GM21786 (cell line): Measurements from ENCODE around the gene FAM24B.

Experiments used
- ATAC-seq: cut with Tn5 transposase; IDR thresholded peaks from one replicate; pipeline ENCODE4 v1.9.1; 2021; ENCODE audit not compliant: unreplicated experiment

The FAM24B gene

GRCh38 chr10:122828716-122829255, 50.6 kb downstream of the FAM24B start:
- ATAC-seq, result no peak

DNA sequence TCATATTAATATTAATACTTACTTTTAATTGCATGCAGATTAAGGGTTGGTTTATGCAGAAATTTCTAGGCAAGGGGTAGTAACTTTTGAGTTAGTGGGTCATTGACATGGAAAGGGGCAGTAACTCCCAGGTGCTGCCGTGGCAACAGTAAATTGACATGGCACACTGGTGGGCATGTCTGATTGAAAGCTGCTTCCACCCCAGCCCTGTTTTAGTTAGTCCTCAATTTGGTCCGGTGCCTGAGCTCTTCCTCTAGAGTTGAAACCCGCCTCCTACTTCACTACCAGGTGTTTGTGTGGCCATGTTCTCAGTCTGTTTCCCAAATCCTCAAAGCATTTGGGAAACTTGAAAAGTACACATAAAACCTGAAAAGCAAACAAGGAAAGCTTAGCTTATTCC, 52.1 kb downstream of the FAM24B start:
- ATAC-seq, result no peak

GRCh38 chr10:122822973-122823690, 56.2 kb downstream of the FAM24B start:
- ATAC-seq, result no peak

GRCh38 chr10:122821808-122822207, 57.6 kb downstream of the FAM24B start:
- ATAC-seq, result no peak

GRCh38 chr10:122815458-122815857, 63.9 kb downstream of the FAM24B start:
- no peak for ATAC-seq

GRCh38 chr10:122814493-122814892, 64.9 kb downstream of the FAM24B start:
- ATAC-seq, result no peak

- ATAC-seq, result no peak
These were observed 66.6 kb downstream of the FAM24B start for GRCh38 chr10:122812751-122813150.

DNA sequence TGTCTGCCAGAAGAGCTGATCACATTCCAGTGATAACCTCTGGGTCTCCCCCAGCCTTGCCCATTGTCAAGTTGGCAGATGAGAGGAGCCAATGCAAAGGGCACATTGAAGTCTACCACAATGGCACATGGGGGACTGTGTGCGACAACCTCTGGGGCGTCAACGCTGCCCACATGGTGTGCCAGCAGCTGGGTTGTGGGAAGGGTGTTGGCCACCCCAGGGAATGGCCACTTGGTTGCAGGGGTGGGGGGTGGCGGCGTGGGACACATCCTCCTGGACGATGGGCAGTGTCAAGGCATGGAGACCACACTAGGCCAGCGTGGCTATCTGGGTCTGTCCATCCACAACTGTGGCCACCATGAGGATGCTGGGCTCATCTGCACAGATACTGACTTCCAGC, 77.1 kb downstream of the FAM24B start:
- ATAC-seq, result no peak
